Activated naive CD8-positive, alpha-beta T cell treated with anti-CD3 and anti-CD28 coated beads, Interleukin-2, amount 50 U/mL, for 24 hours (primary cell): ENCODE data around the gene PPM1H.
"Not testable (repeated sequence)": the region's sequence is repeated elsewhere in the genome, so short reads cannot be mapped to it uniquely, and the experiment has no call there.

ENCODE experiments used
- ATAC-seq: fragments of 150-1000 bp; cut with Tn5 transposase; one replicate; pipeline ENCODE4 v1.10.0; 2021
- DNase-seq: peaks from one replicate; pipeline ENCODE4 v3.0.0; 2021
- H3K27ac Mint-ChIP-seq: one replicate; pipeline ENCODE4 v1.8.0; 2021; ENCODE audit warnings: mild to moderate bottlenecking, mixed read lengths
- H3K27me3 Mint-ChIP-seq: one replicate; pipeline ENCODE4 v1.8.0; 2021; ENCODE audit warnings: mixed read lengths
- H3K36me3 Mint-ChIP-seq: one replicate; pipeline ENCODE4 v1.8.0; 2021; ENCODE audit warnings: low read depth, mixed read lengths
- H3K4me1 Mint-ChIP-seq: one replicate; pipeline ENCODE4 v1.8.0; 2021; ENCODE audit warnings: mixed read lengths
- H3K4me3 Mint-ChIP-seq: one replicate; pipeline ENCODE4 v1.8.0; 2021; ENCODE audit warnings: mild to moderate bottlenecking, moderate library complexity, mixed read lengths
- H3K9me3 Mint-ChIP-seq: one replicate; pipeline ENCODE4 v1.8.0; 2021; ENCODE audit warnings: mixed read lengths

Gene PPM1H, protein sequence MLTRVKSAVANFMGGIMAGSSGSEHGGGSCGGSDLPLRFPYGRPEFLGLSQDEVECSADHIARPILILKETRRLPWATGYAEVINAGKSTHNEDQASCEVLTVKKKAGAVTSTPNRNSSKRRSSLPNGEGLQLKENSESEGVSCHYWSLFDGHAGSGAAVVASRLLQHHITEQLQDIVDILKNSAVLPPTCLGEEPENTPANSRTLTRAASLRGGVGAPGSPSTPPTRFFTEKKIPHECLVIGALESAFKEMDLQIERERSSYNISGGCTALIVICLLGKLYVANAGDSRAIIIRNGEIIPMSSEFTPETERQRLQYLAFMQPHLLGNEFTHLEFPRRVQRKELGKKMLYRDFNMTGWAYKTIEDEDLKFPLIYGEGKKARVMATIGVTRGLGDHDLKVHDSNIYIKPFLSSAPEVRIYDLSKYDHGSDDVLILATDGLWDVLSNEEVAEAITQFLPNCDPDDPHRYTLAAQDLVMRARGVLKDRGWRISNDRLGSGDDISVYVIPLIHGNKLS

DNA sequence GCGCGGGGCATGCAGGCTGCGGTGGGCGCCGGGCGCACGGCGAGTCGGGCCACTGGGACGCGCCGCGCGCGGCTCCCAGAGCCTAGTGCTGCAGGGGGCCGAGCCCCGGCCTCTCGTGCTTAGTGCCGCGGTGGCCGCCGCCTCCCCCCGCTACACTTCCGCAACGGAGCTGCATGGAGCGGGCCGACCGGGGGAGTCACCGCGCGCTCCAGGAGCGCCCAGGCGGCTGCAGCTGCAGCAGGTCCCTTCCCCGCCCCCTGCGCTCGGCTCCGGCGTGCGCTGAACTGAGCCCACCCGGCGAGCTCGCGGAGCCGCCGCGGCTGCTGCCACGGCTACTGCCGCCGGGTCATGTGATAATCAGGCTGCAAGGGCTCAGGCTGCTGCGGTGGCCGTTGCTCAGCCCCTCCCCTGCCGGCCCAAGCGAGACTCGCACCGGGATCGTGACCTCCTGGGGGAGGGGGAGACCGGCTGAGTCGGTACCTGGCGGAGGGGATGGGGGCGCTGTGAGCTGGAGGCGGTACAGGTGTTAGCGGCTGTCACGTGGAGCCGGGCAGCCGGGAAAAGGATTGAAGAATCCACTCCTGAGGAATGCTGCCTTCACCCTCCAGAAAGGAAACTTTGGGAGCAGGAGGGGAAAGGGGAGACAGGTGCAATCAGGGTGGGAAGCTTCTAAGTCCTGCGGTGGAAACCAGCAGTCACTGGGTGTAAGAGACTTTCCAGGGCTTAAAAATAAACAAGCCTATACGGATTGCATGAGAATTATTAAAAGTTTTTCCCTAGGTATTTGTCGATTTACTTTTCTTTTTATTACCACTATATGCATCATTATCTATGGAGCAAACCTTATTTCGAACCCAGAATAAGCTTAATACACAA lies at the start of gene PPM1H:
PPM1H (minus strand) TSS at position 352 of the 876 bp plus-strand sequence. CDS start 414 bp downstream, outside the sequence.
- peaks cover 6% of the 10 kb centered on the region for H3K4me1 Mint-ChIP-seq
- H3K4me3 Mint-ChIP-seq, result peak within 1 kb of the TSS; percentile 80
- no peaks in the 10 kb centered on the region for H3K9me3 Mint-ChIP-seq
- peaks cover 48% of the 10 kb centered on the region for H3K27me3 Mint-ChIP-seq
- no peak within 1 kb of the TSS for H3K27ac Mint-ChIP-seq
- ATAC-seq (peak; percentile 66), DNase-seq (peak; percentile 25)
- no peaks in the 10 kb centered on the region for H3K36me3 Mint-ChIP-seq

DNA sequence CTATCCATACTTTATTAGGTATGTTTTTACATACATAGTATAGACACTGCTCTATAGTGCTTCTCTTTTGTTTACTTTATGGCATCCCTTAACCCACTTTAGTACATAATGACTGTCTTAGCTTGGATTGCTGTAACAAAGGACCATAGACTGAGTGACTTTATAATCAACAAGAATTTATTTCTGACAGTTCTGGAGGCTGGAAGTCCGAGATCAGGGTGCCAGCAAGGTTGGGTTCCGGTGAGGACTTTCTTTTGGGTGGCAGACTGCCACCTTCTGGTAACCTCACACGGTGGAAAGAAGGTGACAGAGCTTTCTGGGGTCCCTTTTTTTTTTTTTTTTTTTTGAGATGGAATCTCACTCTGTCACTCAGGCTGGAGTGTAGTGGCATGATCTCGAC lies 48.6 kb upstream of the PPM1H start:
- H3K9me3 Mint-ChIP-seq, result no peaks in the 10 kb centered on the region
- peaks cover 4% of the 10 kb centered on the region for H3K27me3 Mint-ChIP-seq

DNA sequence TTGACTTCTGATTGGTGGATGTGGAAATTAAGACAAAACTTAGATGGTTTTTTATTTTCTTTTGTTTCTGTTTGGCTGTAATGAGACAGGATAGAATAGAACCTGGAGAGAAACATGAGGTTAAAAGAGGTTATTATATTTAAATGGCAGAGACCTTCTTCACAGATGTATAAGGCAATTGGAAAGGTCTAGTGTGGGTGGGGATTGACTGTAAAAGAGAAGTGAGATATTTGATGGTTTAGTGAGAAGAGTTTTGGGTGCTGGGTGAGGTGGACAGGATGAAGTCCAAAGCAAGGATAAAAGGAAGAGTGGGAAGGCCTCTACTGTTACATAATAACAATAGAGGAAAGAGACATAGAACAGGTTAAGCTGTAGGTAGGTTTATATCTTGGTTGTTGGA lies 43.8 kb upstream of the PPM1H start:
- Mint-ChIP-seq H3K27ac (no peak overlapping the region), H3K4me3 (no peak overlapping the region), H3K27me3 (no peaks in the 10 kb centered on the region), H3K9me3 (no peaks in the 10 kb centered on the region), H3K4me1 (no peaks in the 10 kb centered on the region), H3K36me3 (no peaks in the 10 kb centered on the region)
- ATAC-seq (no peak), DNase-seq (no peak)

More for the DNA sequence above, 48.6 kb upstream of the PPM1H start:
- H3K27ac Mint-ChIP-seq, result no peak overlapping the region
- DNase-seq (no peak), ATAC-seq (no peak)
- no peaks in the 10 kb centered on the region for H3K36me3 Mint-ChIP-seq
- no peaks in the 10 kb centered on the region for H3K4me1 Mint-ChIP-seq
- no peak overlapping the region for H3K4me3 Mint-ChIP-seq

DNA sequence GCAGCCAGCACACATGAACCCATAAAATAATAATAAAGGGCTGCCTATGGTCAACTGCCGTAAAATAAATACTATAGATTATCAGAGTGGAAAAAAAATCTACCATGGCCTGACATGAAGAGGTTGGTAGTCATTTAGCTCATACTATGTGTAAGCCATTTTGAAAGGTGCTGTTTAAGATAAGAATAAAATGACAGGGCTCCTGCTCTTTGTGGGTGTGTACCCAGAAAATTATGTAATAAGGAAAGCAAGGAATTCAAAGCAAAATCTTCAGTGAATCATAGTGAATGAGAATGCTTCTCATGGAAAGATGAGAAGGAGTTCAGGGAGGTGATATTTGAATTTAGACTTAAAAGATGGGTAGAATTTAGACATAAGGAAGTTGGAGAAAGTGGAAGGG lies 42.9 kb upstream of the PPM1H start:
- ATAC-seq (no peak), DNase-seq (no peak)
- Mint-ChIP-seq H3K4me3 (no peak overlapping the region), H3K4me1 (no peaks in the 10 kb centered on the region), H3K36me3 (no peaks in the 10 kb centered on the region), H3K9me3 (no peaks in the 10 kb centered on the region), H3K27ac (no peak overlapping the region), H3K27me3 (no peaks in the 10 kb centered on the region)

DNA sequence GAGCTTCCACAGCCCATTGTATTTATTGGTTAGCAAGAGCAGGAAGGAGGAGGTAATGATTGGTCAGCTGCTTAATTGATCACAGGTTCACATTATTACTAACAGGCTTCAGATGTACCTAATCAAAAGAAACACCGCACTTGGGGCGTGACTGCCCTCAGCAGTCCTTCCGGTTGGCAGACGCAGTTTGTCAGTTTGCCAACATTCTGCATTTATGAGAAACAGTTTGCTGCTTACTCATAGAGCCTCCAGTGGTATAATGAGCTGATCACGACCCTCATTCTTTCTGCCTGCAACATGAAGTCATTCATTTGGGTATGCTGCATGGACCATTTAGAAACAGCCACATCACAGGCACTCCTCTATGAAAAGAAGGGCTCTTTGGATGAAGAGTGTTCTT lies 42.5 kb upstream of the PPM1H start:
- Mint-ChIP-seq H3K9me3 (no peaks in the 10 kb centered on the region), H3K4me1 (no peaks in the 10 kb centered on the region), H3K27me3 (no peaks in the 10 kb centered on the region), H3K27ac (no peak overlapping the region), H3K36me3 (no peaks in the 10 kb centered on the region), H3K4me3 (no peak overlapping the region)
- DNase-seq, result no peak
- ATAC-seq, result no peak

DNA sequence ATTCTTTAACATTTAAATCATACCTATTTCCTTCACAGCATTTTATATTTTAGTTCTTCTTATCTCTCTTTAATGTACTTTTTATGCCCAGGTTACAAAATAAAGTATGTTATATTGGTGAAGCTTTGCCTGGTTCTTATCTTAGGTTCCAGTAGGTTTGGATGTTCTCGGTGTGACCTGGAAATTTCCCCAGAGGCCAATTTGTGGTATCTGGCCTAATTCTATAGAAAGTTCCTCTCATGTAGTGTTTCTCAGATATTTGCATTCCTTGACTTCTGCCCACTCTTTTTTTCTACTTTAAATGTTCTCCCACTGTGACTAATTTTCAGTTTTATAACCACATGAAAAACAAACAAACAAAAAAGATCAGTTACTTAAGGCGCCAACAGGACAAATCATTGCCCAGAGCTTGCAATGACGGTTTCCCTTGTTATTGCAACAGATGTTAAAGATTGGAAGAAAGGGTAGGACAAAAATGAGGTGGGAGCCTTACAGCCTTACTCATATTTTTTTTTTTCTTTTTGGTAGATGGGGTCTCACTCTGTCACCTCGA lies 41.2 kb upstream of the PPM1H start:
- Mint-ChIP-seq H3K36me3 (no peaks in the 10 kb centered on the region), H3K4me1 (no peaks in the 10 kb centered on the region), H3K27ac (no peak overlapping the region), H3K27me3 (no peaks in the 10 kb centered on the region), H3K9me3 (no peaks in the 10 kb centered on the region), H3K4me3 (no peak overlapping the region)
- no peak for ATAC-seq
- no peak for DNase-seq

DNA sequence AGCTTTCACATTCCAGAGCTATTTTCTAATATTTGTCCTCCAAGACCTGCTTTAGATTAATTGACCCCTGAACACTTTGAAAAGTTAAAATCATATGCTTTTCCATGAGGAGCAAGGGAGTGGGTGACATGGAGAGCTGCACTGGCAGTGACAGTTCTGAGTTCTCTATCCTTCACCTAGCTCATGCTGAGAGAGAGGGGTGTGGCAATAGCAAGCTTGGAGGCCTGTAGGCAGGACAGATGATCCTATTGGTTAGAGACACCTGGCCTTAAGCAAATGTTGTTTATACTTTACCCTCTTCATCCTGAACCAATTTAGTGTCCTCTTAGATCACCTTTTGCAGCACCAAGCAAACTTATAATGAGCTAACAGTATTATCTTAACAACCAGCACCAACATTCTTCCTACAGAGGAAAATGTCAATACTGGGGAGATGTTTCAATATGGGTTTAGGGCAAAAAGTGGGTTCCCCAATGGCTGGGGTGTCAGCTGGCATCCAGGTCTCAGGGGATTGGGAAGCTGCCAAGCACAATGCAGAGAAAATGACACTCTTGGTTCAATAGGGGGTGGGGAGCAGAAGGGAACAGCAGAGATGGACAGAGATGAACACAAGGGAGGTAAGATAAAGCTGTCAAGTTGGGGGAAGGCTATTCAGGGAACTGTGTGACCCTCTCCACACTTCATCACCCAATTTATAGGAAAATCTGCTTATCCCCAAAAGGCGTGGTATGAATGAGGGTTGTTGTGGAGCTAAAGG lies 37.0 kb upstream of the PPM1H start:
- ATAC-seq (no peak), DNase-seq (no peak)
- H3K27me3 Mint-ChIP-seq, result no peaks in the 10 kb centered on the region
- H3K4me3 Mint-ChIP-seq, result no peak overlapping the region
- H3K36me3 Mint-ChIP-seq, result no peaks in the 10 kb centered on the region
- H3K27ac Mint-ChIP-seq, result no peak overlapping the region
- no peaks in the 10 kb centered on the region for H3K4me1 Mint-ChIP-seq
- no peaks in the 10 kb centered on the region for H3K9me3 Mint-ChIP-seq

DNA sequence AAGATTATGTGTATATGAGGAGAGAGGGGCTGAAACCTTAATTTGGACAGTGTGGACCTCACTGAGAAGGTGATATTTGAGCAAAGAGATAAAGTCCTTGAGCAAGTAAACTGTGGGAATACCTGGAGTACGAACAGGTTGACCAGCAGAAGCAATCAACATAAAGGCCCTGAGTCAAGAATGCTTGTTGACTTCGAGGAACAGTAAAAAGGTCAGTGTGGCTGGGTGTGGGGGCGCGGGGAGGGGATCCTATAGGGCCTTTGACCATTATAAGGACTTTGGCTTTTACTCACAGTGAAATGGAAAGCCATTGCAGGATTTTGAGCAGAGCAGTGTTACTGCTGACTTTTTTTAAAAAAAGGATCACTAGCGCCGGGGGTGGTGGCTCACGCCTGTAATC lies 34.7 kb upstream of the PPM1H start:
- ATAC-seq, result no peak
- Mint-ChIP-seq H3K4me3 (no peak overlapping the region), H3K36me3 (no peaks in the 10 kb centered on the region), H3K4me1 (peaks cover 2% of the 10 kb centered on the region), H3K9me3 (no peaks in the 10 kb centered on the region), H3K27me3 (no peaks in the 10 kb centered on the region), H3K27ac (no peak overlapping the region)
- no peak for DNase-seq

DNA sequence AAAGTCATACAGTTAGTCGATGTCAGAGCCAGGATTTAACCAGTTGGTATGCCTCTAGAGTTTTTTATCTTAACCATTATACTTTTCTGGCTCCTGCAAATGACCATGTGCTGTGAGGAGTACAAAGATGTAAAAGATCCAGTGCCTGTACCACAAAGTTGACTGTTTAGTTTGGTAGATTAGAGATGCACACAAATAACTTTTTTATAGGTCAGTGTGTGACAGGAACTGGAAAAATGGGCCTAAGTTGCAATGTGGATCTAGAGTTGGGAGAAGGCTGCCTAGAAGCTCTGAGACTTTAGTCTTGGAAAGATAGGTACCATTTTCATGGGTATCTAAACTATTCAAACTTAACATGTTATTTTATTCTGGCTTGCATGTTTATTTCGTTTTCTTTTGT lies 32.8 kb upstream of the PPM1H start:
- ATAC-seq, result no peak
- Mint-ChIP-seq H3K27me3 (peaks cover 3% of the 10 kb centered on the region), H3K27ac (no peak overlapping the region), H3K36me3 (no peaks in the 10 kb centered on the region), H3K9me3 (no peaks in the 10 kb centered on the region), H3K4me3 (no peak overlapping the region), H3K4me1 (peaks cover 2% of the 10 kb centered on the region)
- DNase-seq, result no peak

DNA sequence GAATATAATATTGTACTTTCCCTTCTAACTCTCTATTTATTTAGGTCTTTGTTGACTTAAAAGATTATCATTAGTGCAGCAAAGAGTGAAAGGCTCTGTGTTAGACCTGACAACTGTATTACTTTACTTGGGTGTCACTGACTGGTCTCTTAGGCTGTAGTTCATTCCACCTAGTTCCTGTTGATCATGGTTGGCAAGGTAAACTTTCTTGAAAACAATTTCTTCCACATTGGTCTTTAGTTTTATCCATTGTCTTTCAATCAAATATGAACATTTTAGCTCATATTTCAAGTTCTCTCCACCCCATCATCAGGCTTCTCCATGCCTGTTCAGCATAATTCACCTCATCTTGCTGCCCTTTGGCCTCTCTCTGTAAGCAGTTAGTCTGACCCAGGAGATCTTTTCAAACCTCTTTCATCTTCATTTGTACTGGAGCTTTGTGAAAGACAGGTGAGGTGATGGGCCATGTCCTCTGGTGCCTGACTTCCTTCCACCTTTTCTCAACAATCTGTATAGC lies 32.1 kb upstream of the PPM1H start:
- Mint-ChIP-seq H3K4me3 (no peak overlapping the region), H3K27ac (no peak overlapping the region), H3K36me3 (no peaks in the 10 kb centered on the region), H3K27me3 (peaks cover 3% of the 10 kb centered on the region), H3K9me3 (no peaks in the 10 kb centered on the region), H3K4me1 (peaks cover 2% of the 10 kb centered on the region)
- no peak for DNase-seq
- no peak for ATAC-seq

DNA sequence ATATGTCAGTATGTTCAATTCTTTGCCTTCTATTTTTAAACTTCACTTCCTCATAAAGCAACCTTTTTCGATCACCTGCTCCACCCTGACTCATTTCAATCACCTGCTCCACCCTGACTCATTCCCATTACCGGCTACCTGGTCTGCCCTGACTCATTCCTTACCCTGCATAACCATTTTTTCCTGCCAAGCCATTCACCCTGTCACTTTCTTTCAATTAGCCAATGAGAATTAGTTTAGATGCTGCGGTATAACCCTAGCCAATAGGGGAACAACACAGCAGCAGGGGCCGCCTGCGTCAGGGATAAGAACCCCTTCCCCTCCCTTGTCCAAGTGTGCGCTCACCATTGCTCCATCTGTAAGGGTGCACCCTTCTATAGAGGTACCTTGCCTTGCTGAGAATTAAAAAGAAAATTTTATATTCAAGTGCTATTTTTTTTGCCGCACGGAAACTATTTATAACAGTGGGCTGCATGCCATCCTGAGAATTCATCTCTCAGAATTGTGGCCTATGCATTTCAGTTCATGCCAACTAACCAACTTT lies 31.6 kb upstream of the PPM1H start:
- H3K27me3 Mint-ChIP-seq, DNase-seq, ATAC-seq, H3K4me3 Mint-ChIP-seq, H3K4me1 Mint-ChIP-seq, H3K36me3 Mint-ChIP-seq, H3K27ac Mint-ChIP-seq, H3K9me3 Mint-ChIP-seq: not testable (repeated sequence)

DNA sequence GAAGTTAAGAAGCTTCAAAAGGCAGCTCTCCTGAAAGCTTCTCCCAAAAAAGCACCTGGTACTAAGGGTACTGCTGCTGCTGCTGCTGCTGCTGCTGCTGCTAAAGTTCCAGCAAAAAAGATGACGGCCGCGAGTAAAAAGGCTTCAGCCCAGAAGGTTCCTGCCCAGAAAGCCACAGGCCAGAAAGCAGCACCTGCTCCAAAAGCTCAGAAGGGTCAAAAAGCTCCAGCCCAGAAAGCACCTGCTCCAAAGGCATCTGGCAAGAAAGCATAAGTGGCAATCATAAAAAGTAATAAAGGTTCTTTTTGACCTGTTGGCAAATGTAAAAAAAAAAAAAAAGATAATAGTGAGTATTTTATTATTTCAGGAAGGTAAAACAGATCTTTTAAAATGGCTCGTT lies 30.8 kb upstream of the PPM1H start:
- not testable (repeated sequence) for H3K36me3 Mint-ChIP-seq, ATAC-seq, H3K27ac Mint-ChIP-seq, H3K9me3 Mint-ChIP-seq, DNase-seq, H3K27me3 Mint-ChIP-seq, H3K4me1 Mint-ChIP-seq, H3K4me3 Mint-ChIP-seq

DNA sequence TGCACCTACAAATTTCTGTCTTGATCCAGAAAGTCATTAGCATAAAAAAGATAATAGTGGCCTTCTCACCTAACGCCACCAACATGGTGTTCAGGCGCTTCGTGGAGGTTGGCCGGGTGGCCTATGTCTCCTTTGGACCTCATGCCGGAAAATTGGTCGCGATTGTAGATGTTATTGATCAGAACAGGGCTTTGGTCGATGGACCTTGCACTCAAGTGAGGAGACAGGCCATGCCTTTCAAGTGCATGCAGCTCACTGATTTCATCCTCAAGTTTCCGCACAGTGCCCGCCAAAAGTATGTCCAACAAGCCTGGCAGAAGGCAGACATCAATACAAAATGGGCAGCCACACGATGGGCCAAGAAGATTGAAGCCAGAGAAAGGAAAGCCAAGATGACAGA lies 30.3 kb upstream of the PPM1H start:
- not testable (repeated sequence) for H3K9me3 Mint-ChIP-seq, H3K27ac Mint-ChIP-seq, H3K4me3 Mint-ChIP-seq, H3K4me1 Mint-ChIP-seq, H3K36me3 Mint-ChIP-seq, H3K27me3 Mint-ChIP-seq, ATAC-seq, DNase-seq
